Calu3 (cell line): ENCODE data around the gene SLC9A1. TPM values are rescaled to one million over a fixed set of nuclear protein-coding genes. Genes with fewer than 3 reads are reported as not detected.

Source experiments
- BruUV-seq: library from RNA; stranded (reverse); fragments of 400-500 nt; replicated peaks from 2 replicates; lab custom pipeline; 2021; lab: Mats Ljungman, UMichigan
- CTCF ChIA-PET: fragments of 300-600 bp; sonication (Branson Sonifier 250); formaldehyde crosslinking; loops from one replicate; lab custom pipeline; 2022; ENCODE audit warnings: antibody characterized with exemption; lab: Charles Lee
- DNase-seq: peaks from one replicate; pipeline ENCODE4 v3.0.0; 2022
- H3K27ac Mint-ChIP-seq: one replicate; pipeline ENCODE4 v1.8.0; 2022; ENCODE audit warnings: mixed read lengths; ENCODE audit not compliant: unreplicated experiment
- H3K27me3 Mint-ChIP-seq: one replicate; pipeline ENCODE4 v1.8.0; 2022; ENCODE audit warnings: mixed read lengths; ENCODE audit not compliant: unreplicated experiment
- H3K36me3 Mint-ChIP-seq: one replicate; pipeline ENCODE4 v1.8.0; 2022; ENCODE audit warnings: mild to moderate bottlenecking, moderate library complexity, mixed read lengths; ENCODE audit not compliant: insufficient read depth, unreplicated experiment
- H3K4me1 Mint-ChIP-seq: one replicate; pipeline ENCODE4 v1.8.0; 2022; ENCODE audit warnings: mild to moderate bottlenecking, low read depth, mixed read lengths; ENCODE audit not compliant: unreplicated experiment
- H3K4me3 Mint-ChIP-seq: one replicate; pipeline ENCODE4 v1.8.0; 2022; ENCODE audit warnings: mild to moderate bottlenecking, low read depth, moderate library complexity, mixed read lengths; ENCODE audit not compliant: unreplicated experiment
- H3K9me3 Mint-ChIP-seq: one replicate; pipeline ENCODE4 v1.8.0; 2022; ENCODE audit warnings: low read depth, mixed read lengths; ENCODE audit not compliant: unreplicated experiment
- CTCF ChIP-seq: fragments of 200-600 bp; IDR thresholded peaks from one replicate; pipeline ENCODE4 v1.8.0; 2022; ENCODE audit warnings: antibody characterized with exemption; ENCODE audit not compliant: unreplicated experiment
- intact Hi-C: fragments of 100-400 bp; cut with micrococcal nuclease; formaldehyde crosslinking; loops from one replicate; pipeline ENCODE4 v1.10.0; 2022; ENCODE audit not compliant: unreplicated experiment
- total RNA-seq: library from RNA; stranded (reverse); gene quantifications from 2 replicates; pipeline ENCODE4 v1.2.3, GENCODE V29; 2022

SLC9A1 gene
- total RNA-seq, 1 experiment from 2014 or later = 17.4 TPM

GRCh38 chr1:27139980-27140379 lies 14.9 kb downstream of the SLC9A1 start:
- Mint-ChIP-seq H3K27ac (no peak overlapping the region), H3K4me3 (no peak overlapping the region), H3K36me3 (no peaks in the 10 kb centered on the region), H3K9me3 (no peaks in the 10 kb centered on the region), H3K27me3 (no peaks in the 10 kb centered on the region), H3K4me1 (peaks cover 45% of the 10 kb centered on the region)
- CTCF ChIA-PET = interaction anchor here (0.5 to 0.7 kb wide), 2 partner anchors 28 to 78 kb away, joined by 3 to 5 read pairs; no protein-coding TSS in a partner anchor
- intact Hi-C loops = no loop called here
- BruUV-seq = no TSS peak
- DNase-seq = no peak
- TF ChIP-seq CTCF = no peak

- Mint-ChIP-seq H3K4me1 (peaks cover 35% of the 10 kb centered on the region), H3K9me3 (no peaks in the 10 kb centered on the region), H3K36me3 (no peaks in the 10 kb centered on the region), H3K27me3 (no peaks in the 10 kb centered on the region), H3K4me3 (no peak overlapping the region), H3K27ac (no peak overlapping the region)
- intact Hi-C loops = no loop called here
- no TSS peak for BruUV-seq
- CTCF ChIA-PET = interaction anchor here (0.6 kb wide), 1 partner anchor 63 kb away, joined by 4 read pairs; no protein-coding TSS in a partner anchor
- TF ChIP-seq CTCF = no peak
- no peak for DNase-seq
Measured at GRCh38 chr1:27138927-27139326, 16.0 kb downstream of the SLC9A1 start.

- Mint-ChIP-seq H3K27me3 (no peaks in the 10 kb centered on the region), H3K27ac (no peak overlapping the region), H3K36me3 (no peaks in the 10 kb centered on the region), H3K4me3 (no peak overlapping the region), H3K9me3 (no peaks in the 10 kb centered on the region), H3K4me1 (peaks cover 29% of the 10 kb centered on the region)
- CTCF ChIA-PET = no interaction called here
- no TSS peak for BruUV-seq
- no peak for DNase-seq
- intact Hi-C loops = no loop called here
- no peak for TF ChIP-seq CTCF
Measured at GRCh38 chr1:27138368-27138767, 16.6 kb downstream of the SLC9A1 start.

GRCh38 chr1:27137544-27138075 lies 17.3 kb downstream of the SLC9A1 start:
- peaks cover 22% of the 10 kb centered on the region for H3K4me1 Mint-ChIP-seq
- no peaks in the 10 kb centered on the region for H3K36me3 Mint-ChIP-seq
- TF ChIP-seq CTCF = no peak
- BruUV-seq = no TSS peak
- H3K27me3 Mint-ChIP-seq = no peaks in the 10 kb centered on the region
- no peak overlapping the region for H3K4me3 Mint-ChIP-seq
- H3K27ac Mint-ChIP-seq = no peak overlapping the region
- no peak for DNase-seq
- no peaks in the 10 kb centered on the region for H3K9me3 Mint-ChIP-seq
- intact Hi-C loops = no loop called here
- CTCF ChIA-PET = no interaction called here
